ENCODE measurements around the gene RHBDD3.
A peak's percentile ranks its signal among the peaks of the same experiment; 100 is the strongest.

RHBDD3 gene

DNA sequence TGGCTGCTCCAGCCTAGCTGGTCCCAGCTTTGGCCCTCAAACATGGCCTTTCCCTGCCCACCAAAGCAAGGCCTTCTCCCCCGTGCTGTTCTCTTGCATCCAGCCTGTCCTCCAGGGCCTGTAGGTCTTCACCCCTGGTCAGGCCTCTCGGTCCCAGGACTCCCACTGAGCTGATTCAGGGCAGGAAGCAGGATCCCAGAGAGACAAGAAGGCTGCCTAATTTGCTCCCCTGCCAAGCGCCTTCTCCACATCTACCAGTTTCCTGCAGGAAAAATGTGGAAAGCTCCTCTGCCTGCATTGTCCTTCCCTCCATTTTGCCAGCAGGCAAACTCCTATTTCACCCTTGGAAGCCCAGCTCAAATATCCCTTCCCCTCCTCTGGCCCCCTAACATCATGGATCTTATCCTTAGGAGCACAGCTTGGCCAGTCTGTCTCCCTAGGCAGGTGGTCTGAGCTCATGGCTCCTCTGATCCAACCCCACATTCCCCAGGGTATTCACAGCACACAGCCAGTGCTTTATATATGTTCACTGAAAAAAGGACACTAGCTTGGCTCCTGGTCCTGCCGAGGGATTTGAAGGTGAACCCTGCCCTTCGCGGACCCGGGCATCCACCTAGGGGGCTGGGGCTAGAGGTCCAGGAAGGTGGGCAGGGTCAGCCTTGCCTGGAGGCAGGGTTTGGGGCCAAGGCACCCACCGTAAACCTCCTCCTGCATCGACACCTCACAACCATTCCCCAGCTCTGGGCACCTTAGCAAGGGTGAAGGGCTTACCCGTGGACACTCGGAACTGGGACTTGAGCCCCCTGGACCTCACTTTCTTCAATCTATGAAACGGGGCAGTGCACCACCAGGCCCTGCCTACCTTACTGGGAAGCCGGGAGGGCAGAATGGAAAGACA, 968 bp downstream of the RHBDD3 start:
- DNase-seq (ENCODE audit: low read depth, low spot score): no peak

DNA sequence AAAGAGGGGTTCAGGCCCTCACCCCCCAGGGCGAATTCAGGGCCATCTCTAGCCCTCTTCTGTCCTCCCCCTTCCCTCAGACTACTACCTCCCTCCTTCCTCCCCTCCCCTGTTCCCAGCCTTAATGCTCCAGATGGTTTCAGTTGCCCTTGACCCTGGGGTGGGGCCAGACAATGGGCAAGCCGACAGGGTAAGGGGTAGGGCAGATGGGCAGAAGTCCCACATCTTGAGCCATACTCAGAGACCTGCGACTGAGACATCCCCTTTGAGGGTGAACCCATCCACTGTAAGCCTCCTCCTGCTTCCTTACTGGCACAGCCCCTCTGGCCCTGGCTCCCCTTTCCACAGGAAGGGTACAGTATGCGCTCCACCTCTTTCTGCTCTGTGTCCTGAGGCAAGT, 1.9 kb downstream of the RHBDD3 start:
- H3K9ac ChIP-seq (ENCODE audit: insufficient read length, low read depth): no peak overlapping the region
- no peak for DNase-seq (ENCODE audit: low read depth, low spot score)
- peaks cover 60% of the 10 kb centered on the region for H3K36me3 ChIP-seq (ENCODE audit: insufficient read depth, insufficient read length, low read length)
- peaks cover 16% of the 10 kb centered on the region for H3K4me1 ChIP-seq (ENCODE audit: insufficient read depth, insufficient read length)
- TF ChIP-seq YY1 (IDR thresholded peaks at IDR 0.05; ENCODE audit: insufficient read depth, insufficient read length) (no peak), SUZ12 (IDR thresholded peaks at IDR 0.05; ENCODE audit: extremely low read depth, insufficient read depth, insufficient read length) (no peak), ZNF274 (IDR thresholded peaks at IDR 0.05; ENCODE audit: low read depth, low read length) (no peak)
- H3K9me3 ChIP-seq (ENCODE audit: insufficient read depth, low read length): no peaks in the 10 kb centered on the region
- H3K4me3 ChIP-seq (ENCODE audit: insufficient read length, low read depth): no peak overlapping the region
- H3K27me3 ChIP-seq (ENCODE audit: insufficient read depth, insufficient read length): no peaks in the 10 kb centered on the region

More for the DNA sequence above, 968 bp downstream of the RHBDD3 start:
- H3K9ac ChIP-seq (ENCODE audit: insufficient read length, low read depth): peak overlapping the region; percentile 98
- H3K4me1 ChIP-seq (ENCODE audit: insufficient read depth, insufficient read length): peaks cover 16% of the 10 kb centered on the region
- no peaks in the 10 kb centered on the region for H3K27me3 ChIP-seq (ENCODE audit: insufficient read depth, insufficient read length)
- no peak for TF ChIP-seq ZNF274 (IDR thresholded peaks at IDR 0.05; ENCODE audit: low read depth, low read length)
- no peak for TF ChIP-seq YY1 (IDR thresholded peaks at IDR 0.05; ENCODE audit: insufficient read depth, insufficient read length)
- TF ChIP-seq SUZ12 (IDR thresholded peaks at IDR 0.05; ENCODE audit: extremely low read depth, insufficient read depth, insufficient read length): no peak
- H3K9me3 ChIP-seq (ENCODE audit: insufficient read depth, low read length): no peaks in the 10 kb centered on the region
- H3K4me3 ChIP-seq (ENCODE audit: insufficient read length, low read depth): peak overlapping the region; percentile 90
- peaks cover 65% of the 10 kb centered on the region for H3K36me3 ChIP-seq (ENCODE audit: insufficient read depth, insufficient read length, low read length)

DNA sequence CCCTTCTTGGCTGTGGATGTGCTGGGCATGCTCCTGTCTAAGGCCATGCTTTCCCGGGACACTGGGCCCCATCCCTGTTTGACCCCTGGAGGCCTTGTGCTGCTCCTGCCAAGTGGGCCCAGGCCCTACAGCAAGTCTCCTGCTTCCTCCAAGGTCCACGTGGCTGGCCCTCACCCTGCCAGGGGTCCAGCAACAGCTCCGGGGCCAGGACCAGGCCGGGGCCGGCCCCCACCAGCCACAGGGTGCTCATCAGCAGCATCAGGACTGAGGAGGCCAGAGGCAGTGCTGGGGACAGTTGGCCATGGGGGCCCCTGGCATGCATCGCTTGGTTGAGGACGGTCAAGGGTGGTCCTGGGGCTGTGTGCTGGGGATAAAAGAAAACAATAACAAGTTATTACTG, 2.5 kb downstream of the RHBDD3 start:
- Histone ChIP-seq H3K9ac (ENCODE audit: insufficient read length, low read depth) (no peak overlapping the region), H3K4me1 (ENCODE audit: insufficient read depth, insufficient read length) (peaks cover 18% of the 10 kb centered on the region), H3K36me3 (ENCODE audit: insufficient read depth, insufficient read length, low read length) (peaks cover 61% of the 10 kb centered on the region), H3K4me3 (ENCODE audit: insufficient read length, low read depth) (no peak overlapping the region), H3K27me3 (ENCODE audit: insufficient read depth, insufficient read length) (no peaks in the 10 kb centered on the region), H3K9me3 (ENCODE audit: insufficient read depth, low read length) (no peaks in the 10 kb centered on the region)
- no peak for TF ChIP-seq ZNF274 (IDR thresholded peaks at IDR 0.05; ENCODE audit: low read depth, low read length)
- TF ChIP-seq SUZ12 (IDR thresholded peaks at IDR 0.05; ENCODE audit: extremely low read depth, insufficient read depth, insufficient read length): no peak
- TF ChIP-seq YY1 (IDR thresholded peaks at IDR 0.05; ENCODE audit: insufficient read depth, insufficient read length): no peak
- DNase-seq (ENCODE audit: low read depth, low spot score): no peak

DNA sequence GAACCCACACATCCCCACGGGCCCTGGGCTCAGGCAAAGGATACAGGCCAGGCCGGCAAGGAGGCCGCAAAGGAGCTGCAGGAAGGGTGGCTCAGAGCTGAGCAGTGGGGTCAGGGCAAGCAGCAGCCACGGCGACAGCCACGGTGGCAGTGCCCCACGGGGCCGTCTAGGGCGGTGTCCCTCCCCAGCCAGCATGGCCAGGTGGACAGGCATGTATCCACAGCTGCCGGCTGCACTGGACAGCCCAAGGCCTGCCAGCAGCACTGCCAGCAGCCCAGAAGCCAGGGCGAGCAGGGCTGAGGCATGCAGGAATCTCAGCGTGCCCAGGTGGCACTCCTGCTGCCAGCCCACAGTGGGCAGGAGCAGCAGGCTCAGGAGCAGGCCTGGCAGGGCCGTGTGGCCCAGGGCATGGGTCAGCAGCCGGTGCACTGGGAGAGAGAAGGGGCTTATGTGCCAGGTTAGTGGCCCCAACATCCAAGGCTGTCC, 3.9 kb downstream of the RHBDD3 start:
- H3K9me3 ChIP-seq (ENCODE audit: insufficient read depth, low read length): no peaks in the 10 kb centered on the region
- no peaks in the 10 kb centered on the region for H3K27me3 ChIP-seq (ENCODE audit: insufficient read depth, insufficient read length)
- H3K4me1 ChIP-seq (ENCODE audit: insufficient read depth, insufficient read length): peaks cover 25% of the 10 kb centered on the region
- peaks cover 60% of the 10 kb centered on the region for H3K36me3 ChIP-seq (ENCODE audit: insufficient read depth, insufficient read length, low read length)
- no peak overlapping the region for H3K9ac ChIP-seq (ENCODE audit: insufficient read length, low read depth)
- H3K4me3 ChIP-seq (ENCODE audit: insufficient read length, low read depth): no peak overlapping the region
- TF ChIP-seq ZNF274 (IDR thresholded peaks at IDR 0.05; ENCODE audit: low read depth, low read length) (no peak), YY1 (IDR thresholded peaks at IDR 0.05; ENCODE audit: insufficient read depth, insufficient read length) (no peak), SUZ12 (IDR thresholded peaks at IDR 0.05; ENCODE audit: extremely low read depth, insufficient read depth, insufficient read length) (no peak)
- no peak for DNase-seq (ENCODE audit: low read depth, low spot score)

DNA sequence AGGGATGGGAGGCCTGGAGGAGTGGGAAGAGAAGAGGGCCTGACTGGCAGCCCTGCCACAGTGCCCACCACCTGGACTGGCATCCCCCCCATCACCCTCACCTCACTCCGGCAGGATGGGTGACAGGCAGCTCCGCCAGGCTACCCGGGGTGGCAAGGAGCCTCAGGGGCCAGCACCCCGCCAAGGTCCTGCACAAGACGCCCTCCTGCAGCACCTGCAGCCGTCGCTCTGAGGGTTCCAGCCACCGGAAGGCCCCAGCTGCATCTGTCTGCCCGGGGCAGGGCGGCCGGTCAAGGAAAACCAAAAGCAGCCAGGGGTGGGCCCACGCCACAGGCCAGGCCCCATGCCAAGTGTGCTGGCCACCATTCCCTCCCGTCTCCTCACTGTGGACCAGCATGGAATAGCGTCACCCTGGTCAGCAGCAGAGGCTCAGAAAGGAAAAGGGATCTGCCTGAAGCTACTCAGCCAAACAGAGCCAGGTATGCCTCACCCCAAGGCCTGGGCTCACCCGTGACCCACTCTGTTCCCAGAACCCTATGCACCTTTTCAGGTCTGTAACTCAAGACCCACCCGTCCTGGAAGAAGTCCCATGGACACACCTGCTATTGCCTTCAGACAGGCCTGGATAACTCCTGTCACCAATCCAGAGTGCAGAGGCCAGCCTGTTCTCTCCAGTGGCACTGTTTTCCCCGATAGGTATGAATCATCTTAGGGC, 7.0 kb downstream of the RHBDD3 start:
- Histone ChIP-seq H3K27me3 (ENCODE audit: insufficient read depth, insufficient read length) (no peaks in the 10 kb centered on the region), H3K4me1 (ENCODE audit: insufficient read depth, insufficient read length) (peaks cover 17% of the 10 kb centered on the region), H3K4me3 (ENCODE audit: insufficient read length, low read depth) (no peak overlapping the region), H3K9ac (ENCODE audit: insufficient read length, low read depth) (no peak overlapping the region), H3K9me3 (ENCODE audit: insufficient read depth, low read length) (no peaks in the 10 kb centered on the region), H3K36me3 (ENCODE audit: insufficient read depth, insufficient read length, low read length) (peaks cover 50% of the 10 kb centered on the region)
- DNase-seq (ENCODE audit: low read depth, low spot score): no peak
- TF ChIP-seq ZNF274 (IDR thresholded peaks at IDR 0.05; ENCODE audit: low read depth, low read length): no peak
- no peak for TF ChIP-seq SUZ12 (IDR thresholded peaks at IDR 0.05; ENCODE audit: extremely low read depth, insufficient read depth, insufficient read length)
- no peak for TF ChIP-seq YY1 (IDR thresholded peaks at IDR 0.05; ENCODE audit: insufficient read depth, insufficient read length)

DNA sequence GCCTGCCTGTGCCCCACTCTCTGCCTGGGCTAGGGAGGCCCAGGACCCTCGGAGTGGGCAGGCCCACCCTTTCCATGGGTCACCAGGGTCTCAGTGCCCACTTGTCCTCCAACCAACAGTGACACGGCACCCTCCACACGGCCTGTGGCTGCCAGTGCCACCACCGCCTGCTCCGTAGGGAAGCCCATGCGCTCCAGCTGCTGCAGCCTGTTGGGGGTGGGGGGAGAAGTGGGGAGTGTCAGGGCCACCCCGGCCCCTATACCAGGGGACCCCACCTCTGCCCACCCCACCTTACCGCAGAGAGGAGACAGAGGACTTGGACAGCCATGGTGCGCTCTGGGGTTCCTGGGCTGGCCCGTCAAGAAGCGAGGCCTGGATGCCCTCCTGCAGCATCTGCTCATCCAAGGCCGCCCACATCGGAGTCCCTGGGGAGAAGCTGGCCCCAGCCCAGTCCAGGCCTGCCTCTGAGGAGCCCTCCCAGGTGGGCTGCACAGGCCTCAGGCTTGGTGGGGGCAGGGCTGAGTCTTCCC, 7.7 kb downstream of the RHBDD3 start:
- DNase-seq (ENCODE audit: low read depth, low spot score): no peak
- H3K4me1 ChIP-seq (ENCODE audit: insufficient read depth, insufficient read length): peaks cover 17% of the 10 kb centered on the region
- H3K27me3 ChIP-seq (ENCODE audit: insufficient read depth, insufficient read length): no peaks in the 10 kb centered on the region
- TF ChIP-seq ZNF274 (IDR thresholded peaks at IDR 0.05; ENCODE audit: low read depth, low read length): no peak
- no peak for TF ChIP-seq SUZ12 (IDR thresholded peaks at IDR 0.05; ENCODE audit: extremely low read depth, insufficient read depth, insufficient read length)
- no peak for TF ChIP-seq YY1 (IDR thresholded peaks at IDR 0.05; ENCODE audit: insufficient read depth, insufficient read length)
- H3K9ac ChIP-seq (ENCODE audit: insufficient read length, low read depth): no peak overlapping the region
- no peaks in the 10 kb centered on the region for H3K9me3 ChIP-seq (ENCODE audit: insufficient read depth, low read length)
- no peak overlapping the region for H3K4me3 ChIP-seq (ENCODE audit: insufficient read length, low read depth)
- H3K36me3 ChIP-seq (ENCODE audit: insufficient read depth, insufficient read length, low read length): peaks cover 43% of the 10 kb centered on the region
